Right hindlimb (tissue), 1 donor: Measurements from ENCODE around the gene TLR2.
A peak's percentile ranks its signal among the peaks of the same experiment; 100 is the strongest.

Experiments used
- DNase-seq: peaks from one replicate; pipeline ENCODE4 v3.0.0-alpha.2; 2018

The TLR2 gene

GRCh38 chr4:153731239-153731638 is 47.2 kb downstream of the TLR2 start:
- peak; percentile 58 for DNase-seq

- no peak for DNase-seq
These were observed 49.8 kb downstream of the TLR2 start for GRCh38 chr4:153733751-153734448.

GRCh38 chr4:153735906-153736461 is 51.9 kb downstream of the TLR2 start:
- no peak for DNase-seq

DNA sequence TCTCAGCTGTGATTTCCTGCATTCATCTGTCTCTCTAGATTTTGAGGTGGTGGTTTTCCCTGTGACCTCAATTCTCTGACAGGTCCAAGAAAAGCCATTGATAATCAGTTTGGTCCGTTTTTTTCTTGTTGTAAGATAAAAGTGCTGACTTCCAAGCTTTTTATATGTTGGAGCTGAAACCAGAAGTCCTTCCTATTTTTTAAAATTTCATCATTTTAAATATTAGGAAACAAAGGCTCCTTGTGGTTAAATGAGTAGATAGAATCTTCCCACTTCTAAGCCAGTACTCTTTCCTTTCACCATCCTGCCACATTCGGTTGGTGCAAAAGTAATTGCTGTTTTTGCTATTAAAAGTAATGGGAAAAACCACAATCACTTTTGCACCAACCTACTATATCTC is 57.5 kb downstream of the TLR2 start:
- no peak for DNase-seq

DNA sequence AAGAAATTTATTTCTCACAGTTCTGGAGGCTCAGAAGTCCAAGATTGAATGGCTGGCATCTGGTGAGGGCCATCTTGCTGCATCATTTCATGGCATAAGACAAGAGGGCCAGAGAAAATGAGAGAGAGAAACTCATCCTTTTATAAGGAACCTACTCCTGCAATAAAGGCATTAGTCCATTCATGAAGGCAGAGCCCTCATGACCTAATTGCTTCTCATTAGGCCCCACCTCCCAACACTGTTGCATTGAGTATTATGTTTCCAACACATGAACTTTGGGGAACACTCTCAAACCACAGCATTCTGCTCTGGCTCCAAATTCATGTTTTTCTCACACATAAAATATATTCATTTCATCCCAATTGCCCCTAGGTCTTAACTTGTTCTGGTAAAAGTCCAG is 61.6 kb downstream of the TLR2 start:
- no peak for DNase-seq

GRCh38 chr4:153747406-153747955 is 63.4 kb downstream of the TLR2 start:
- no peak for DNase-seq

DNA sequence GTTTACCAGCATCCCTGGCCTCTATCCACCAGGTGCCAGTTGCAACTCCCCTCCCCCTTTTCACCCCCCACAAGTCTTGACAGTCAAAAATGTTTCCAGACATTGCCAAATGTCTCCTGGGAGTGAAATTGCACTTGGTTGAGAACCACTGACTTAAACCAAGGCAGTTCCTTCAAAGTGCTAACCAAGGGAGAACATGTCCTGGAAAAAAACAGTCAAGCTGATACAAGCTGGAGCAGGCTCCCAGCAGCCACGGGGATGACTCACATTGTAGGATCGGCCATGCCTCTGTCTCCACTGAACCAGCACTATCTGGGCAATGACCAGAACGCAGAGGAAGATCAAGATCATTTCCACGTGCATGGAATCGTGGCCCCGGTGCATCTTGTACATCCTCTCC is 64.3 kb downstream of the TLR2 start:
- DNase-seq = no peak

GRCh38 chr4:153750197-153750817 is 66.2 kb downstream of the TLR2 start:
- DNase-seq = peak; percentile 78

- DNase-seq = no peak
These were observed 71.1 kb downstream of the TLR2 start for GRCh38 chr4:153755186-153755585.
